ENCODE measurements around the gene ORC2.

ORC2 gene

GRCh38 chr2:200860092-200860795, 103.2 kb downstream of the ORC2 start:
- peak in 1 of 2 experiments; percentile 47 for DNase-seq
